K562 (cell line): ENCODE measurements around the gene DCAF6. TPM values are rescaled to one million over a fixed set of nuclear protein-coding genes. Genes with fewer than 3 reads are reported as not detected.

ENCODE experiments used
- ATAC-seq: fragments of 200-7000 bp; cut with Tn5 transposase; 3 replicates; pipeline ENCODE4 v1.9.1; 2020; ENCODE audit warnings: moderate library complexity
- BruUV-seq: library from RNA; stranded (reverse); fragments of 400-500 nt; replicated peaks from 2 replicates; lab custom pipeline; 2021; lab: Mats Ljungman, UMichigan
- CTCF ChIA-PET: fragments of 300-600 bp; formaldehyde crosslinking; extraction: SDS; loops from one replicate; lab custom pipeline; 2021; ENCODE audit warnings: low intra/inter-chr PET ratio; lab: Yijun Ruan, JAX
- POLR2A ChIA-PET: fragments of 300-600, 350-650 bp; sonication (Branson Sonifier 250); formaldehyde crosslinking; extraction: SDS; loops from one replicate; lab custom pipeline; 2021; ENCODE audit warnings: antibody characterized with exemption, inconsistent platforms; lab: Yijun Ruan, JAX
- DNase-seq, 4 experiments: peaks; one replicate each; pipeline versions ENCODE4 v3.0.0 to v3.0.0-alpha.2; 2011 to 2018; ENCODE audit warnings: low spot score in 3 of 4, mixed read lengths in 3 of 4; ENCODE audit errors: extremely low read depth in 1 of 4
- FAIRE-seq: peaks from 2 replicates; lab custom pipeline; 2011; peaks lifted over from hg19 to GRCh38; lab: Jason Lieb, UNC
- H2AFZ ChIP-seq: 2 replicates; pipeline ENCODE4 v1.6.0; 2011; ENCODE audit warnings: low read depth, low read length, control low read depth, inconsistent platforms
- H3K27ac ChIP-seq: fragments of 200-600 bp; 3 replicates; pipeline ENCODE4 v1.8.0; 2011; ENCODE audit warnings: low read depth, mild to moderate bottlenecking, control low read depth, inconsistent platforms, low read length, moderate library complexity, mixed read lengths; ENCODE audit errors: extremely low read depth
- H3K27me3 ChIP-seq, 2 experiments: fragments of 300-600 bp in 1 of 2; 2 replicates in 1 of 2; 3 replicates in 1 of 2; pipeline versions ENCODE4 v1.6.0 to v1.8.0; 2011; ENCODE audit warnings: inconsistent platforms in 2 of 2, low read length in 2 of 2, mild to moderate bottlenecking in 1 of 2, mixed read lengths in 1 of 2, moderate library complexity in 1 of 2; ENCODE audit not compliant: control insufficient read depth in 2 of 2, insufficient read depth in 2 of 2
- H3K36me3 ChIP-seq: fragments of 300-600 bp; 3 replicates; pipeline ENCODE4 v1.8.0; 2011; ENCODE audit warnings: mild to moderate bottlenecking, low read length, inconsistent platforms; ENCODE audit not compliant: control insufficient read depth, insufficient read depth
- H3K4me1 ChIP-seq, 2 experiments: fragments of 200-600 bp in 1 of 2; replicated peaks in 1 of 2; 2 replicates in 1 of 2; 3 replicates in 1 of 2; pipeline versions ENCODE4 v1.5.1 to v1.8.0; 2011; ENCODE audit warnings: inconsistent platforms in 2 of 2, low read length in 2 of 2, mild to moderate bottlenecking in 1 of 2, mixed read lengths in 1 of 2, moderate library complexity in 1 of 2; ENCODE audit not compliant: control insufficient read depth in 2 of 2, insufficient read depth in 2 of 2
- H3K4me2 ChIP-seq: 2 replicates; pipeline ENCODE4 v1.6.1; 2011; ENCODE audit warnings: low read length, control low read depth, inconsistent platforms, mixed read lengths; ENCODE audit not compliant: insufficient read depth
- H3K4me3 ChIP-seq: fragments of 200-600 bp; sonication (generic), shearing (Covaris generic); 2 replicates; pipeline ENCODE4 v1.5.1; 2016; ENCODE audit warnings: control low read depth, inconsistent platforms
- H3K79me2 ChIP-seq: fragments of 200-600 bp; 3 replicates; pipeline ENCODE4 v1.8.0; 2011; ENCODE audit warnings: low read length, inconsistent platforms; ENCODE audit not compliant: control insufficient read depth, insufficient read depth
- H3K9ac ChIP-seq, 2 experiments: 2 replicates each; pipeline versions ENCODE4 v1.6.0 to v1.6.1; 2011; ENCODE audit warnings: low read depth in 2 of 2, low read length in 2 of 2, control low read depth in 1 of 2, inconsistent platforms in 1 of 2, mild to moderate bottlenecking in 1 of 2, mixed read lengths in 1 of 2; ENCODE audit not compliant: insufficient read depth in 1 of 2
- H3K9me1 ChIP-seq: one replicate; pipeline ENCODE4 v1.6.0; 2011; ENCODE audit warnings: inconsistent platforms, mild to moderate bottlenecking, low read length, moderate library complexity; ENCODE audit not compliant: control insufficient read depth, insufficient read depth
- H3K9me3 ChIP-seq: replicated peaks from 2 replicates; pipeline ENCODE4 v1.5.1; 2011; ENCODE audit warnings: low read depth, low read length, inconsistent platforms; ENCODE audit not compliant: control insufficient read depth, insufficient read depth
- H4K20me1 ChIP-seq: replicated peaks from 2 replicates; pipeline ENCODE4 v1.6.1; 2011; ENCODE audit warnings: low read length, inconsistent platforms, mixed read lengths; ENCODE audit not compliant: control insufficient read depth, insufficient read depth
- CBX3 ChIP-seq, 2 experiments: IDR thresholded peaks; 1 replicate in 1 of 2; 2 replicates in 1 of 2; pipeline ENCODE4 v1.6.1; 2012; ENCODE audit warnings: inconsistent platforms in 2 of 2, low read length in 2 of 2, borderline replicate concordance in 1 of 2, control low read depth in 1 of 2
- CBX5 ChIP-seq: IDR thresholded peaks from 2 replicates; pipeline ENCODE4 v1.6.1; 2014; ENCODE audit warnings: low read depth, borderline replicate concordance
- TRIM28 ChIP-seq: fragments of 450-650 bp; IDR thresholded peaks from 2 replicates; pipeline ENCODE4 v1.6.1; 2017
- ZNF217 ChIP-seq: sonication (generic); formaldehyde crosslinking; IDR thresholded peaks from 2 replicates; pipeline ENCODE4 v1.8.0; 2022; ENCODE audit warnings: mild to moderate bottlenecking, missing genetic modification reagents
- ZNF280A ChIP-seq: fragments of 450-650 bp; IDR thresholded peaks from 2 replicates; pipeline ENCODE4 v1.6.1; 2018; ENCODE audit warnings: mild to moderate bottlenecking, low read depth; ENCODE audit not compliant: partially characterized antibody
- ZNF589 ChIP-seq: fragments of 200-800 bp; sonication (Bioruptor generic); IDR thresholded peaks from 2 replicates; pipeline ENCODE4 v1.6.1; 2016; ENCODE audit warnings: low read depth, missing genetic modification characterization, missing compliant biosample characterization
- WGBS: fragments of 100-300 bp; shearing (Covaris generic); methylation state at CpG from one replicate; pipeline ENCODE4 v1.1.6; 2016; ENCODE audit warnings: low coverage, mixed read lengths; ENCODE audit not compliant: insufficient coverage; ENCODE audit errors: missing lambda C conversion rate; 5-methylcytosine and 5-hydroxymethylcytosine counted together
- in situ Hi-C: fragments of 300-500 bp; cut with MboI; formaldehyde crosslinking; loops from 4 replicates; pipeline ENCODE4 v1.15.0; 2018; ENCODE audit warnings: inconsistent platforms, mixed read lengths
- intact Hi-C: fragments of 100-400 bp; cut with micrococcal nuclease; formaldehyde crosslinking; loops from 2 replicates; pipeline ENCODE4 v1.14.2; 2022
- polyA plus RNA-seq, 8 experiments: library from polyadenylated mRNA; depleted of rRNA in 4 of 8; stranded (reverse) in 5 of 8; unstranded in 3 of 8; fragments of >200 nt; fragmentation: Nextera tagmentation in 2 of 8; fragmentation: Illumina TruSeq in 1 of 8; extraction: Ambion mirVana in 2 of 8; extraction: Trizol in 1 of 8; gene quantifications; 2 replicates each; pipeline versions ENCODE4 v1.2.1 to v1.2.3, GENCODE V29; 2011 to 2014; ENCODE audit warnings: inconsistent platforms in 1 of 8, missing spikeins in 1 of 8
- total RNA-seq, 7 experiments: library from RNA; depleted of rRNA in 6 of 7; stranded (reverse); fragments of >200 nt in 6 of 7; fragmentation: Illumina TruSeq in 2 of 7; extraction: Trizol in 2 of 7; gene quantifications; 2 replicates each; pipeline versions ENCODE4 v1.2.1 to v1.2.3, GENCODE V29; 2011 to 2021; ENCODE audit warnings: low replicate concordance in 1 of 7

DCAF6 gene
- total and polyA plus RNA-seq, 9 of the 15 experiments (the other 6 are each of a cell fraction or from before 2014, with no cell fraction given): 19.1 to 102 (median 46.3) TPM

- H3K4me1 ChIP-seq: no peaks in the 10 kb centered on the region; a peak in 3 of 5 replicates
- no peak overlapping the region for H3K4me2 ChIP-seq
- H2AFZ ChIP-seq: no peak overlapping the region
- no peaks in the 10 kb centered on the region for H3K9me1 ChIP-seq
- FAIRE-seq (no peak), DNase-seq (no peak), ATAC-seq (no peak)
- BruUV-seq: no TSS peak
- H3K27me3 ChIP-seq: peaks cover 5 to 11% of the 10 kb centered on the region in 2 experiments; a peak in 4 of 5 replicates
- no peak overlapping the region for H3K4me3 ChIP-seq
- POLR2A ChIA-PET: interaction anchor here (0.7 kb wide), 1 partner anchor 376 kb away, joined by 3 read pairs; no protein-coding TSS in a partner anchor
- H3K9me3 ChIP-seq: peaks cover 4% of the 10 kb centered on the region; the same call in 1 of the 2 replicates
- 10% methylated on average over 4 of the region's 4 CpGs for WGBS
- intact Hi-C loops: no loop called here
- peak; percentile 72; the same call in 1 of the 2 replicates for TF ChIP-seq TRIM28
- peak in 1 of 2 experiments; percentile 86; a peak in 1 of 3 replicates for TF ChIP-seq CBX3 (IDR thresholded peaks at IDR 0.05; ENCODE audit: borderline replicate concordance in 1 of 2, low read length in 2 of 2)
- TF ChIP-seq ZNF589: no peak
- TF ChIP-seq ZNF280A: peak; percentile 53
- TF ChIP-seq ZNF217 (CRISPR knock-in tag): no peak
- peak; percentile 68; the same call in 1 of the 2 replicates for TF ChIP-seq CBX5
- H4K20me1 ChIP-seq: no peaks in the 10 kb centered on the region
- H3K36me3 ChIP-seq: no peaks in the 10 kb centered on the region
- H3K79me2 ChIP-seq: no peaks in the 10 kb centered on the region
- H3K9ac ChIP-seq: no peak overlapping the region
- CTCF ChIA-PET: no interaction called here
- in situ Hi-C loops: no loop called here
- no peak overlapping the region for H3K27ac ChIP-seq
These were observed 183.3 kb downstream of the DCAF6 start for GRCh38 chr1:168119750-168120149.
